ENCODE data around the gene ELP2. TPM values are rescaled to one million over a fixed set of nuclear protein-coding genes. Genes with fewer than 3 reads are reported as not detected.

ELP2 gene
- total RNA-seq, 1 experiment from 2014 or later, result 137 TPM

- Histone ChIP-seq H3T11ph (ENCODE audit: low read length) (no peak overlapping the region), H4K5ac (ENCODE audit: insufficient read length, low read depth, low read length) (no peak overlapping the region), H3K9ac (ENCODE audit: extremely low read depth, insufficient read length, low read length) (no peak overlapping the region), H2AK5ac (ENCODE audit: insufficient read length, low read length) (no peak overlapping the region), H3K4ac (ENCODE audit: low read depth, low read length) (no peak overlapping the region), H4K91ac (ENCODE audit: insufficient read length, low read depth, low read length) (no peak overlapping the region), H2BK12ac (ENCODE audit: insufficient read length, low read depth, low read length) (no peak overlapping the region), H3K23me2 (ENCODE audit: insufficient read length, low read depth, low read length, poor library complexity, severe bottlenecking) (no peaks in the 10 kb centered on the region), H3K27ac (ENCODE audit: insufficient read length, low read depth, low read length) (no peak overlapping the region), H3K79me1 (ENCODE audit: insufficient read depth, low read depth, low read length, poor library complexity, severe bottlenecking) (no peaks in the 10 kb centered on the region), H4K20me1 (ENCODE audit: control insufficient read depth, insufficient read depth, insufficient read length) (no peaks in the 10 kb centered on the region), H4K8ac (replicated peaks; ENCODE audit: insufficient read length, low read depth, low read length) (no peak overlapping the region), H2BK120ac (ENCODE audit: low read depth, low read length, poor library complexity, severe bottlenecking) (no peak overlapping the region), H2BK5ac (ENCODE audit: insufficient read length, low read length) (no peak overlapping the region), H3K56ac (ENCODE audit: insufficient read length, low read depth, low read length) (no peak overlapping the region), H3K9me3 (ENCODE audit: control insufficient read depth, low read depth, low read length) (no peaks in the 10 kb centered on the region), H3K14ac (ENCODE audit: insufficient read depth, low read length) (no peak overlapping the region), H3K79me2 (ENCODE audit: insufficient read depth, low read length) (no peaks in the 10 kb centered on the region), H3K23ac (ENCODE audit: insufficient read length, low read depth, low read length) (no peak overlapping the region), H3K4me1 (ENCODE audit: insufficient read depth, low read length) (no peaks in the 10 kb centered on the region), H2BK15ac (ENCODE audit: low read depth, low read length) (no peak overlapping the region), H2BK20ac (ENCODE audit: low read depth, low read length, poor library complexity, severe bottlenecking) (no peak overlapping the region), H3K18ac (ENCODE audit: insufficient read length, low read depth, low read length) (no peak overlapping the region), H3K27me3 (ENCODE audit: insufficient read depth, low read length) (no peaks in the 10 kb centered on the region), H2AFZ (ENCODE audit: low read length) (no peak overlapping the region), H3K4me2 (ENCODE audit: insufficient read depth, insufficient read length, low read length) (no peak overlapping the region)
- Mint-ChIP-seq H3K4me3 (no peak overlapping the region), H3K4me1 (no peaks in the 10 kb centered on the region), H3K27me3 (ENCODE audit: low read depth) (no peaks in the 10 kb centered on the region), H3K27ac (no peak overlapping the region), H3K9me3 (no peaks in the 10 kb centered on the region), H3K36me3 (ENCODE audit: insufficient read depth in 1 of 3, low read depth in 3 of 3) (peaks cover 39 to 88% (median 83%) of the 10 kb centered on the region in 3 experiments; a peak in 6 of 7 replicates)
- DNase-seq, result no peak
- no CpG with 5 or more reads among the region's 7 CpGs for WGBS (ENCODE audit: extremely low coverage, insufficient read length, low lambda C conversion rate)
- TF ChIP-seq, protein P1, sequence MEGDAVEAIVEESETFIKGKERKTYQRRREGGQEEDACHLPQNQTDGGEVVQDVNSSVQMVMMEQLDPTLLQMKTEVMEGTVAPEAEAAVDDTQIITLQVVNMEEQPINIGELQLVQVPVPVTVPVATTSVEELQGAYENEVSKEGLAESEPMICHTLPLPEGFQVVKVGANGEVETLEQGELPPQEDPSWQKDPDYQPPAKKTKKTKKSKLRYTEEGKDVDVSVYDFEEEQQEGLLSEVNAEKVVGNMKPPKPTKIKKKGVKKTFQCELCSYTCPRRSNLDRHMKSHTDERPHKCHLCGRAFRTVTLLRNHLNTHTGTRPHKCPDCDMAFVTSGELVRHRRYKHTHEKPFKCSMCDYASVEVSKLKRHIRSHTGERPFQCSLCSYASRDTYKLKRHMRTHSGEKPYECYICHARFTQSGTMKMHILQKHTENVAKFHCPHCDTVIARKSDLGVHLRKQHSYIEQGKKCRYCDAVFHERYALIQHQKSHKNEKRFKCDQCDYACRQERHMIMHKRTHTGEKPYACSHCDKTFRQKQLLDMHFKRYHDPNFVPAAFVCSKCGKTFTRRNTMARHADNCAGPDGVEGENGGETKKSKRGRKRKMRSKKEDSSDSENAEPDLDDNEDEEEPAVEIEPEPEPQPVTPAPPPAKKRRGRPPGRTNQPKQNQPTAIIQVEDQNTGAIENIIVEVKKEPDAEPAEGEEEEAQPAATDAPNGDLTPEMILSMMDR (conservative IDR thresholded peaks at IDR 0.05), result no peak
These were observed 26.4 kb downstream of the ELP2 start for GRCh38 chr18:36155851-36156757.
